NCI-H1694 treated with DMSO at 0.1 percent for 48 hours (cell line): ENCODE measurements around the gene ZSCAN12.
"Not testable (repeated sequence)": the region's sequence is repeated elsewhere in the genome, so short reads cannot be mapped to it uniquely, and the experiment has no call there.

ENCODE experiments used
- DNase-seq: peaks from one replicate; lab custom pipeline; 2025; lab: John Stamatoyannopoulos, UW

ZSCAN12 gene

GRCh38 chr6:28399350-28400121 is at the start of gene ZSCAN12:
Gene ZSCAN12, minus strand, starts transcription at chr6:28399747. Its CDS starts 1,342 bp downstream, at chr6:28398405.
- peak; percentile 82 for DNase-seq

- no peak for DNase-seq
These were observed 49.5 kb upstream of the ZSCAN12 start for GRCh38 chr6:28449056-28449455.

- not testable (repeated sequence) for DNase-seq
These were observed 48.0 kb upstream of the ZSCAN12 start for GRCh38 chr6:28447512-28447906.

- no peak for DNase-seq
These were observed 47.4 kb upstream of the ZSCAN12 start for GRCh38 chr6:28446818-28447511.

GRCh38 chr6:28444759-28445158 is 45.2 kb upstream of the ZSCAN12 start:
- not testable (repeated sequence) for DNase-seq

- peak; percentile 59 for DNase-seq
These were observed 43.7 kb upstream of the ZSCAN12 start, which contains the start of gene ZSCAN23 for GRCh38 chr6:28443112-28443773. Gene ZSCAN23, minus strand, starts transcription at chr6:28443491. Its CDS starts 7,225 bp downstream, at chr6:28436266.

GRCh38 chr6:28442586-28442985 is 43.0 kb upstream of the ZSCAN12 start:
- DNase-seq: no peak

GRCh38 chr6:28436404-28436803 is 36.9 kb upstream of the ZSCAN12 start:
- DNase-seq: no peak

GRCh38 chr6:28433119-28433518 is 33.6 kb upstream of the ZSCAN12 start:
- DNase-seq: no peak

- no peak for DNase-seq
These were observed 30.2 kb upstream of the ZSCAN12 start for GRCh38 chr6:28429781-28430180.

- DNase-seq: no peak
These were observed 26.5 kb upstream of the ZSCAN12 start for GRCh38 chr6:28425944-28426541.

GRCh38 chr6:28424163-28424562 is 24.6 kb upstream of the ZSCAN12 start:
- DNase-seq: no peak

GRCh38 chr6:28423546-28423945 is 24.0 kb upstream of the ZSCAN12 start:
- DNase-seq: no peak

GRCh38 chr6:28413681-28414080 is 14.1 kb upstream of the ZSCAN12 start:
- DNase-seq: no peak

GRCh38 chr6:28410767-28411166 is 11.2 kb upstream of the ZSCAN12 start:
- DNase-seq: no peak

- DNase-seq: no peak
These were observed 8.7 kb upstream of the ZSCAN12 start for GRCh38 chr6:28408076-28408802.

- DNase-seq: no peak
These were observed 7.9 kb upstream of the ZSCAN12 start for GRCh38 chr6:28407401-28407800.

- not testable (repeated sequence) for DNase-seq
These were observed 4.4 kb upstream of the ZSCAN12 start for GRCh38 chr6:28403923-28404322.

GRCh38 chr6:28402197-28402596 is 2.6 kb upstream of the ZSCAN12 start:
- no peak for DNase-seq

GRCh38 chr6:28401172-28401571 is 1.6 kb upstream of the ZSCAN12 start:
- no peak for DNase-seq

- no peak for DNase-seq
These were observed 540 bp upstream of the ZSCAN12 start for GRCh38 chr6:28400122-28400451.

GRCh38 chr6:28395918-28396317 is 3.6 kb downstream of the ZSCAN12 start:
- no peak for DNase-seq
